HEK293 (cell line): ENCODE results near the gene SRPK3.
A peak's percentile ranks its signal among the peaks of the same experiment; 100 is the strongest.

Experiments used
- CTCF ChIA-PET: fragments of 350-600 bp; formaldehyde crosslinking; extraction: SDS; loops from one replicate; lab custom pipeline; 2021; ENCODE audit warnings: antibody characterized with exemption; lab: Yijun Ruan, JAX
- POLR2A ChIA-PET: fragments of 300-600 bp; formaldehyde crosslinking; extraction: SDS; loops from one replicate; lab custom pipeline; 2020; ENCODE audit warnings: antibody characterized with exemption, inconsistent platforms; lab: Yijun Ruan, JAX
- H3K27ac ChIP-seq: fragments of 200-500 bp; sonication (Bioruptor generic); 2 replicates; pipeline ENCODE4 v1.5.1; 2014; ENCODE audit warnings: low read depth, low read length, control low read depth, inconsistent platforms; ENCODE audit errors: extremely low read depth
- H3K36me3 ChIP-seq, 2 experiments: fragments of 200-500 bp in 1 of 2; sonication (Bioruptor generic) in 1 of 2; 1 replicate in 1 of 2; 2 replicates in 1 of 2; pipeline ENCODE4 v1.5.1; 2014 to 2017; ENCODE audit warnings: inconsistent platforms in 2 of 2, low read length in 2 of 2; ENCODE audit not compliant: control insufficient read depth in 2 of 2, insufficient read depth in 1 of 2
- H3K4me1 ChIP-seq: fragments of 200-500 bp; sonication (Bioruptor generic); 2 replicates; pipeline ENCODE4 v1.5.1; 2014; ENCODE audit warnings: mild to moderate bottlenecking, low read length, inconsistent platforms; ENCODE audit not compliant: control insufficient read depth, insufficient read depth
- H3K4me3 ChIP-seq: 2 replicates; pipeline ENCODE4 v1.5.1; 2011; ENCODE audit warnings: low read depth, mild to moderate bottlenecking, control low read depth, low read length, moderate library complexity
- H3K9me3 ChIP-seq: fragments of 200-500 bp; sonication (Bioruptor generic); 2 replicates; pipeline ENCODE4 v1.5.1; 2014; ENCODE audit warnings: low read depth, low read length, inconsistent platforms; ENCODE audit not compliant: control insufficient read depth, insufficient read depth
- ATF2 ChIP-seq: fragments of 450-650 bp; formaldehyde crosslinking; IDR thresholded peaks from 2 replicates; pipeline ENCODE4 v1.5.1; 2016; ENCODE audit warnings: missing biosample characterization, missing genetic modification characterization, low read depth
- GFI1B ChIP-seq: fragments of 450-650 bp; formaldehyde crosslinking; IDR thresholded peaks from 2 replicates; pipeline ENCODE4 v1.5.1; 2016; ENCODE audit warnings: missing biosample characterization, missing genetic modification characterization
- GLIS1 ChIP-seq: fragments of 450-650 bp; formaldehyde crosslinking; IDR thresholded peaks from 2 replicates; pipeline ENCODE4 v1.5.1; 2016; ENCODE audit warnings: missing biosample characterization, missing genetic modification characterization
- IKZF3 ChIP-seq: fragments of 450-650 bp; IDR thresholded peaks from 2 replicates; pipeline ENCODE4 v1.5.0; 2018; ENCODE audit warnings: missing biosample characterization, mild to moderate bottlenecking, missing genetic modification characterization, moderate library complexity
- KLF1 ChIP-seq: fragments of 450-650 bp; formaldehyde crosslinking; IDR thresholded peaks from 2 replicates; pipeline ENCODE4 v1.5.1; 2016; ENCODE audit warnings: missing biosample characterization, missing genetic modification characterization
- KLF9 ChIP-seq: fragments of 450-650 bp; formaldehyde crosslinking; IDR thresholded peaks from 2 replicates; pipeline ENCODE4 v1.5.1; 2016; ENCODE audit warnings: missing biosample characterization, missing genetic modification characterization, low read depth
- MEIS1 ChIP-seq: sonication (generic); formaldehyde crosslinking; IDR thresholded peaks from 2 replicates; pipeline ENCODE4 v1.8.1; 2022; ENCODE audit warnings: missing genetic modification reagents, mild to moderate bottlenecking, borderline replicate concordance
- MYNN ChIP-seq: fragments of 450-650 bp; formaldehyde crosslinking; IDR thresholded peaks from 2 replicates; pipeline ENCODE4 v1.5.1; 2016; ENCODE audit warnings: missing biosample characterization, missing genetic modification characterization, borderline replicate concordance
- SETDB1 ChIP-seq: IDR thresholded peaks from one replicate; pipeline ENCODE4 v1.6.1; 2017; ENCODE audit warnings: mild to moderate bottlenecking, low read length, moderate library complexity, mixed read lengths; ENCODE audit not compliant: insufficient read length
- SP2 ChIP-seq: fragments of 450-650 bp; formaldehyde crosslinking; IDR thresholded peaks from 2 replicates; pipeline ENCODE4 v1.5.1; 2016; ENCODE audit warnings: missing biosample characterization, missing genetic modification characterization
- YY1 ChIP-seq: fragments of 450-650 bp; formaldehyde crosslinking; IDR thresholded peaks from 2 replicates; pipeline ENCODE4 v1.5.1; 2018; ENCODE audit warnings: missing biosample characterization, missing genetic modification characterization
- ZBTB6 ChIP-seq: fragments of 450-650 bp; formaldehyde crosslinking; IDR thresholded peaks from 2 replicates; pipeline ENCODE4 v1.5.1; 2017; ENCODE audit warnings: missing biosample characterization, missing genetic modification characterization
- ZFHX2 ChIP-seq: fragments of 450-650 bp; formaldehyde crosslinking; conservative IDR thresholded peaks from 2 replicates; pipeline ENCODE4 v1.5.1; 2016; ENCODE audit warnings: missing biosample characterization, missing genetic modification characterization
- ZNF184 ChIP-seq: fragments of 450-650 bp; IDR thresholded peaks from 2 replicates; pipeline ENCODE4 v1.5.1; 2018; ENCODE audit warnings: missing biosample characterization, mild to moderate bottlenecking, missing genetic modification characterization
- ZNF239 ChIP-seq: fragments of 450-650 bp; formaldehyde crosslinking; IDR thresholded peaks from 2 replicates; pipeline ENCODE4 v1.5.1; 2016; ENCODE audit warnings: missing biosample characterization, missing genetic modification characterization
- ZNF324 ChIP-seq: fragments of 450-650 bp; formaldehyde crosslinking; IDR thresholded peaks from 2 replicates; pipeline ENCODE4 v1.5.1; 2016; ENCODE audit warnings: missing biosample characterization, missing genetic modification characterization
- ZNF350 ChIP-seq: fragments of 450-650 bp; formaldehyde crosslinking; IDR thresholded peaks from 2 replicates; pipeline ENCODE4 v1.5.0; 2017; ENCODE audit warnings: missing biosample characterization, mild to moderate bottlenecking, missing genetic modification characterization
- ZNF366 ChIP-seq: fragments of 450-650 bp; formaldehyde crosslinking; conservative IDR thresholded peaks from 2 replicates; pipeline ENCODE4 v1.5.1; 2016; ENCODE audit warnings: missing biosample characterization, missing genetic modification characterization
- ZNF433 ChIP-seq: fragments of 450-650 bp; formaldehyde crosslinking; IDR thresholded peaks from 2 replicates; pipeline ENCODE4 v1.5.1; 2016; ENCODE audit warnings: missing biosample characterization, missing genetic modification characterization, low read depth
- ZNF501 ChIP-seq: fragments of 450-650 bp; formaldehyde crosslinking; IDR thresholded peaks from 2 replicates; pipeline ENCODE4 v1.5.1; 2016; ENCODE audit warnings: missing biosample characterization, missing genetic modification characterization
- ZNF521 ChIP-seq: fragments of 450-650 bp; formaldehyde crosslinking; IDR thresholded peaks from 2 replicates; pipeline ENCODE4 v1.5.1; 2017; ENCODE audit warnings: missing biosample characterization, mild to moderate bottlenecking, missing genetic modification characterization
- ZNF549 ChIP-seq: fragments of 450-650 bp; IDR thresholded peaks from 2 replicates; pipeline ENCODE4 v1.5.1; 2018; ENCODE audit warnings: missing biosample characterization, missing genetic modification characterization, mild to moderate bottlenecking, inconsistent platforms, moderate library complexity
- ZNF621 ChIP-seq: fragments of 450-650 bp; formaldehyde crosslinking; IDR thresholded peaks from 2 replicates; pipeline ENCODE4 v1.5.1; 2017; ENCODE audit warnings: missing biosample characterization, missing genetic modification characterization
- ZNF843 ChIP-seq: fragments of 450-650 bp; formaldehyde crosslinking; IDR thresholded peaks from 2 replicates; pipeline ENCODE4 v1.5.1; 2016; ENCODE audit warnings: missing biosample characterization, missing genetic modification characterization
- ZSCAN23 ChIP-seq: fragments of 450-650 bp; formaldehyde crosslinking; IDR thresholded peaks from 2 replicates; pipeline ENCODE4 v1.5.1; 2016; ENCODE audit warnings: missing biosample characterization, missing genetic modification characterization
- TF ChIP-seq, protein P1 (sequence below): fragments of 450-650 bp; formaldehyde crosslinking; IDR thresholded peaks from 2 replicates; pipeline ENCODE4 v1.5.1; 2016; ENCODE audit warnings: missing biosample characterization, missing genetic modification characterization
- TF ChIP-seq, protein P2 (sequence below): fragments of 450-650 bp; IDR thresholded peaks from 2 replicates; pipeline ENCODE4 v1.5.1; 2018; ENCODE audit warnings: missing biosample characterization, mild to moderate bottlenecking, missing genetic modification characterization

The SRPK3 gene

GRCh38 chrX:153779891-153780677, 757 bp upstream of the SRPK3 start:
- peaks cover 0 to 4% of the 10 kb centered on the region in 2 experiments; a peak in 1 of 3 replicates for H3K36me3 ChIP-seq
- CTCF ChIA-PET = interaction anchor here (0.6 to 1.2 kb wide), 7 partner anchors 17 to 128 kb away, joined by 3 to 4 read pairs (median 3); no protein-coding TSS in a partner anchor
- POLR2A ChIA-PET = interaction anchor here (0.7 to 3.3 kb wide), 3 partner anchors 14 to 148 kb away, joined by 3 to 16 read pairs (median 8); partner anchors contain the start of genes IDH3G and SSR4
- no peak overlapping the region for H3K27ac ChIP-seq
- H3K9me3 ChIP-seq = no peaks in the 10 kb centered on the region
- no peaks in the 10 kb centered on the region for H3K4me1 ChIP-seq
- no peak overlapping the region for H3K4me3 ChIP-seq
- no peak for TF ChIP-seq ZSCAN23 (tag by site-specific recombination)
- TF ChIP-seq ZNF549 (tag by site-specific recombination) = no peak
- no peak for TF ChIP-seq ZNF521 (tag by site-specific recombination)
- no peak for TF ChIP-seq ZNF843 (tag by site-specific recombination)
- TF ChIP-seq ZNF239 (tag by site-specific recombination) = no peak
- no peak for TF ChIP-seq ZNF324
- TF ChIP-seq IKZF3 (tag by site-specific recombination) = no peak
- no peak for TF ChIP-seq ZNF366 (tag by site-specific recombination)
- TF ChIP-seq GFI1B (tag by site-specific recombination) = no peak
- TF ChIP-seq, protein P1, sequence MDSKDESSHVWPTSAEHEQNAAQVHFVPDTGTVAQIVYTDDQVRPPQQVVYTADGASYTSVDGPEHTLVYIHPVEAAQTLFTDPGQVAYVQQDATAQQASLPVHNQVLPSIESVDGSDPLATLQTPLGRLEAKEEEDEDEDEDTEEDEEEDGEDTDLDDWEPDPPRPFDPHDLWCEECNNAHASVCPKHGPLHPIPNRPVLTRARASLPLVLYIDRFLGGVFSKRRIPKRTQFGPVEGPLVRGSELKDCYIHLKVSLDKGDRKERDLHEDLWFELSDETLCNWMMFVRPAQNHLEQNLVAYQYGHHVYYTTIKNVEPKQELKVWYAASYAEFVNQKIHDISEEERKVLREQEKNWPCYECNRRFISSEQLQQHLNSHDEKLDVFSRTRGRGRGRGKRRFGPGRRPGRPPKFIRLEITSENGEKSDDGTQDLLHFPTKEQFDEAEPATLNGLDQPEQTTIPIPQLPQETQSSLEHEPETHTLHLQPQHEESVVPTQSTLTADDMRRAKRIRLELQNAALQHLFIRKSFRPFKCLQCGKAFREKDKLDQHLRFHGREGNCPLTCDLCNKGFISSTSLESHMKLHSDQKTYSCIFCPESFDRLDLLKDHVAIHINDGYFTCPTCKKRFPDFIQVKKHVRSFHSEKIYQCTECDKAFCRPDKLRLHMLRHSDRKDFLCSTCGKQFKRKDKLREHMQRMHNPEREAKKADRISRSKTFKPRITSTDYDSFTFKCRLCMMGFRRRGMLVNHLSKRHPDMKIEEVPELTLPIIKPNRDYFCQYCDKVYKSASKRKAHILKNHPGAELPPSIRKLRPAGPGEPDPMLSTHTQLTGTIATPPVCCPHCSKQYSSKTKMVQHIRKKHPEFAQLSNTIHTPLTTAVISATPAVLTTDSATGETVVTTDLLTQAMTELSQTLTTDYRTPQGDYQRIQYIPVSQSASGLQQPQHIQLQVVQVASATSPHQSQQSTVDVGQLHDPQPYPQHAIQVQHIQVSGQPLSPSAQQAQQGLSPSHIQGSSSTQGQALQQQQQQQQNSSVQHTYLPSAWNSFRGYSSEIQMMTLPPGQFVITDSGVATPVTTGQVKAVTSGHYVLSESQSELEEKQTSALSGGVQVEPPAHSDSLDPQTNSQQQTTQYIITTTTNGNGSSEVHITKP (tag by site-specific recombination) = no peak
- TF ChIP-seq ZNF350 = no peak
- TF ChIP-seq ZNF501 (tag by site-specific recombination) = no peak
- TF ChIP-seq MYNN = no peak
- no peak for TF ChIP-seq ZNF184 (tag by site-specific recombination)

DNA sequence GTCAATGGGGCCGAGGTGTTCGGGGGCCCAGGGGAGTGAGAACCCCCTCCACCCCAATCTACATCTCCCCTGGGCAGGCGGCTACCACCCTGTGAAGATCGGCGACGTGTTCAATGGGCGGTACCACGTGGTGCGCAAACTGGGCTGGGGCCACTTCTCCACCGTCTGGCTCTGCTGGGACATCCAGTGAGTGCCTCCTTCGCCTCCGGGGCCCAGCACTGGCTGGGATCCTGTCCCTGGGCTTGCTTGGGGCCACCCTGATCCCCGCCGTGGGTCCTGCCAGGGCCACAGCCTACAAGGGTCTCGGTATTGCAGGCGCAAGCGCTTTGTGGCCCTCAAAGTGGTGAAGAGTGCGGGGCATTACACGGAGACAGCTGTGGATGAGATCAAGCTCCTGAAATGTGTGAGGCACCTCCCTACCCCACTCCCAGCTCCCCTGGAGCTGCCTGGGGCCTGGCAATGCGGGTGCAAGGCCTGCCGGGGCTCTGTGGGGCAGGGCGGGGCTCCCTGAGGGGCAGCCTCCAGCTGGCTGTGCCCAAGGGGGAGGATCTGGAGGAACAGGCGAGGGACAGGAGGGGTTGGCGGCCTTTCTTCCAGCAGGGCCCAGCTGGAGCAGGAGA, 697 bp downstream of the SRPK3 start:
- Histone ChIP-seq H3K36me3 (peaks cover 0 to 18% of the 10 kb centered on the region in 2 experiments; a peak in 1 of 3 replicates), H3K9me3 (no peaks in the 10 kb centered on the region), H3K4me1 (no peaks in the 10 kb centered on the region), H3K4me3 (no peak overlapping the region), H3K27ac (no peak overlapping the region)
- POLR2A ChIA-PET = interaction anchor here (0.8 to 3.3 kb wide), 5 partner anchors 10 to 154 kb away, joined by 3 to 16 read pairs (median 4); partner anchors contain the start of genes IDH3G, NAA10 and SSR4
- CTCF ChIA-PET = interaction anchor here (1.2 to 2.0 kb wide), 3 partner anchors 12 to 171 kb away, joined by 3 to 10 read pairs (median 3); partner anchors contain the start of gene PLXNB3
- TF ChIP-seq ZFHX2 (no peak), ZBTB6 (tag by site-specific recombination) (no peak), ATF2 (tag by site-specific recombination) (no peak), MEIS1 (CRISPR knock-in tag) (no peak), YY1 (tag by site-specific recombination) (no peak), KLF9 (tag by site-specific recombination) (no peak), KLF1 (tag by site-specific recombination) (peak; percentile 51), ZNF621 (tag by site-specific recombination) (no peak), GLIS1 (tag by site-specific recombination) (peak; percentile 89), SETDB1 (no peak), SP2 (tag by site-specific recombination) (peak; percentile 21; the same call in 1 of the 2 replicates), ZNF433 (no peak)
- TF ChIP-seq, protein P2, sequence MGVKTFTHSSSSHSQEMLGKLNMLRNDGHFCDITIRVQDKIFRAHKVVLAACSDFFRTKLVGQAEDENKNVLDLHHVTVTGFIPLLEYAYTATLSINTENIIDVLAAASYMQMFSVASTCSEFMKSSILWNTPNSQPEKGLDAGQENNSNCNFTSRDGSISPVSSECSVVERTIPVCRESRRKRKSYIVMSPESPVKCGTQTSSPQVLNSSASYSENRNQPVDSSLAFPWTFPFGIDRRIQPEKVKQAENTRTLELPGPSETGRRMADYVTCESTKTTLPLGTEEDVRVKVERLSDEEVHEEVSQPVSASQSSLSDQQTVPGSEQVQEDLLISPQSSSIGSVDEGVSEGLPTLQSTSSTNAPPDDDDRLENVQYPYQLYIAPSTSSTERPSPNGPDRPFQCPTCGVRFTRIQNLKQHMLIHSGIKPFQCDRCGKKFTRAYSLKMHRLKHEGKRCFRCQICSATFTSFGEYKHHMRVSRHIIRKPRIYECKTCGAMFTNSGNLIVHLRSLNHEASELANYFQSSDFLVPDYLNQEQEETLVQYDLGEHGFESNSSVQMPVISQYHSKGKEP (tag by site-specific recombination) = no peak
